Activated T-cell treated with anti-CD3 and anti-CD28 coated beads for 48 hours (primary cell): ENCODE data around the gene HOXA7.

ENCODE experiments used
- DNase-seq: peaks from one replicate; pipeline ENCODE4 v3.0.0-alpha.2; 2020; ENCODE audit warnings: low read depth

The HOXA7 gene

GRCh38 chr7:27170426-27171324 is 14.2 kb upstream of the HOXA7 start:
- DNase-seq, result no peak

- DNase-seq, result no peak
These were observed 13.4 kb upstream of the HOXA7 start for GRCh38 chr7:27169658-27170425.

- DNase-seq, result no peak
These were observed 11.9 kb upstream of the HOXA7 start for GRCh38 chr7:27168265-27168947.

GRCh38 chr7:27167916-27168264 is 11.4 kb upstream of the HOXA7 start:
- DNase-seq, result no peak

GRCh38 chr7:27166531-27167505 is 10.3 kb upstream of the HOXA7 start:
- no peak for DNase-seq

- no peak for DNase-seq
These were observed 9.6 kb upstream of the HOXA7 start for GRCh38 chr7:27165996-27166530.

DNA sequence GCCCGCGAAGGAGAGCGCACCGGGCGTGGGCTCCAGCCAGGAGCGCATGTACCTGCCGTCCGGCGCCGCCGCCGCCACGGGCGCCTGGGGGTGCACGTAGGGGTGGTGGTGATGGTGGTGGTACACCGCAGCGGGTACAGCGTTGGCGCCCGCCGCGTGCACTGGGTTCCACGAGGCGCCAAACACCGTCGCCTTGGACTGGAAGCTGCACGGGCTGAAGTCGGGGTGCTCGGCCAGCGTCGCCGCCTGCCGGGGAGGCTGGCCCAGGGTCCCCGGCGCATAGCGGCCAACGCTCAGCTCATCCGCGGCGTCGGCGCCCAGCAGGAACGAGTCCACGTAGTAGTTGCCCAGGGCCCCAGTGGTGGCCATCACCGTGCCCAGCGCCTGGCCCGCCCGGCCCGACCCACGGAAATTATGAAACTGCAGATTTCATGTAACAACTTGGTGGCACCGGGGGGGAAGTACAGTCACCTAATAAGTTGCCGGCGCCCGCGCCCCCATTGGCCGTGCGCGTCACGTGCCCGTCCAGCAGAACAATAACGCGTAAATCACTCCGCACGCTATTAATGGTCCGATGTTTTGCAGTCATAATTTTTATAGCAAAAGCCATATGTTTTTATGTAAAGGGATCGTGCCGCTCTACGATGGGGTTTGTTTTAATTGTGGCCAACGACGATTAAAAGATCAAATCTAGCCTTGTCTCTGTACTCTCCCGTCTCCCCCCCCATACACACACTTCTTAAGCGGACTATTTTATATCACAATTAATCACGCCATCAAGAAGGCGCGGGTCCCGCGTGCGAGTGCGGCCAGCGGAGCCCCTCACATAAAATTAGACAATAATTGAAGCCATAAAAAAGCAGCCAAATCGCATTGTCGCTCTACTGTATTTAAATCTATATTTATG is 8.9 kb upstream of the HOXA7 start, which contains the start of gene HOXA9:
TSS of gene HOXA9 (minus strand) at position 449 of the 907 bp plus-strand sequence. CDS start at position 369, 80 bp downstream.
- DNase-seq, result no peak

DNA sequence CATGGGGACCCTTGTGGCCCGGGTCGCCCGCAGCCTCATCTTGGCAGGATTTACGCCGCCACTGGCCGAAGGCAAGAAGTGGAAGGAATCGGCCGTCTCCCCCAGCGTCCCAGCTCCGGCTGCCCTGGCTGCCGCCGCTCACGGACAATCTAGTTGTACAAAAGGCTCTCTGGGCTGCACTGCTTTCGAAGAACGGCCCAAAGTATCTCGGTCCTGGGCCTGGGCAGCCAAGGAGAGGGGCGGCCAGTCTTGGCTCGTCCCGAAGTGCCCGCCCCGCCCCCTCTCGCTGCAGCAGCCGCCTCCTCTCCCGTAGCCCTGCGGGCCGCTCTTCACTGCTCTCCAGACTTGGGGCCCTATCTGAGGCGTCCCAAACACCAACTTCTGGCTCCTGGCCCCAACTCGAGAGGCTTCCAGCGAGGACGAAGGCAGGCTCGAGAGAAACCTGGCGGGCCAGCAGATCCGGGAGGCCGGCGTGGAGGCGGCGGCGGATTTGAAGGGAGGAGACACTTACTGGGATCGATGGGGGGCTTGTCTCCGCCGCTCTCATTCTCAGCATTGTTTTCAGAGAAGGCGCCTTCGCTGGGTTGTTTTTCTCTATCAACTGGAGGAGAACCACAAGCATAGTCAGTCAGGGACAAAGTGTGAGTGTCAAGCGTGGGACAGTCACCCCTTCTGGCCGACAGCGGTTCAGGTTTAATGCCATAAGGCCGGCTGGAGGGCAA is 8.1 kb upstream of the HOXA7 start:
- no peak for DNase-seq

GRCh38 chr7:27164045-27164366 is 7.5 kb upstream of the HOXA7 start:
- no peak for DNase-seq

GRCh38 chr7:27163288-27164044 is 7.0 kb upstream of the HOXA7 start:
- no peak for DNase-seq

DNA sequence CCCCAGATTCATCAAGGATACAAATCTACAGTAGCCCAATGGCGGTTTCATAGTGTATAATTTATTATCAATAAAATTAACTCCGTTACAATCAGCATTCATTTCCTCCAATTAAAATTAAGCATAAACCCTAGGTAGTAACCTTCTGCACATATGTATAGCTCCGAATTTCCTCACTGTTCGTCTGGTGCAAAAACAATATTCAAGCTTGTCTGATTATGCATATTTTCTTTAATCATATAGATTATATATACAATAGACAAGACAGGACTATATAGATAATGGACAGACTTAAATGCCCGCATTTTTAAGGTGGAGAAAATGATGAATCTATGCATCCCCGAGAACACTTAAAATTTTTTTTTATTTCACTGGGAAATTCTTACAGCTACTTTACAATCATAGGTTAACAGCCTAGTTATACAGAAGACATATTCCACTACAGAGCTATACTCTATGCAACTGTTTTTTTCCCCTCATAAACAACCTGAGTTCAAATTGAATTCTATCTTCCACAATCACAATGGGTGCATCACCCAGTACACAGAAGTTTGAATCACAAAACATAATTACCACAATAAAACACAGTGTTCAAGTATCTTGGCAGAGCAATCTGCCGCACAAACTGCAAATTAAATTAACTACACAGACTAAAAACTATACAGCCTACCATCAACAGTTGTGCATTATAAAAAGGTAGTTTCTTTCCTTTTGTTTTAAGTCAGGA is 6.2 kb upstream of the HOXA7 start:
- no peak for DNase-seq

GRCh38 chr7:27161721-27162560 is 5.5 kb upstream of the HOXA7 start:
- DNase-seq, result no peak

- DNase-seq, result no peak
These were observed 4.8 kb upstream of the HOXA7 start for GRCh38 chr7:27161214-27161720.

DNA sequence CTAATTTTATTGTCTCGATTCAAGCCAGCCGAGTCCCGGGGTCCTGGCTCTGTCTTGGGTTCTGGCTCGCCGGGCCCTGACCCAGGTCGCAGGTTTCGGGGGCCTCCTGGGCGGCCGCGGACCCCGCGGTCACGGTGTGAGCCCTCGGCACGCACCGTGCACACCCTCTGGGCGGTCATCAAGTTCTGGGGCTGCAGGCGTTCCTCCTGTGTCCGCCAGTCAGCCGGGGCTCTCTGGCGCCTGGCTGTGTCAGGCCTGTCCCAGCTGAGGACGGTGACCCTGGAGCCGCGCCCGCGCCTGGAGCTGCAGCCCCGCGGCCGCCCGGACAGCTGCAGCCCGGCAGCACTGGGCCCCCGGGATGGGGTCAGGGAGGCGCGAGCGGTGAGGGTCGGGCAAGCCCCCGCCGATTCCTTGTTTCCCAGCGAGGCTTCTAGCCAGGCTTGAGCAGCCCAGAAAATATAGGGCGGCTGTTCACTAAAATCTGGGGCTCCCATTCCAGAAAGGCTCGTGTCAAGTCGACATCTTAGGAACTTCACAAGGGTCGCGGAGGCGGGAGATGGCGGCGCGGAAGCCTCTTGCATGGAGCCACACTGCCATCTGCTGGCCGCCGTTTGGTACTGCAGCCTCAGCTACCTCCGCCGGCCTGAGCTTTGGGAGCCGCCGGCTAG is 4.2 kb upstream of the HOXA7 start:
- DNase-seq, result peak; percentile 76

GRCh38 chr7:27160145-27160545 is 3.7 kb upstream of the HOXA7 start:
- no peak for DNase-seq
